K562 (cell line): ENCODE results near the gene CCDC92. TPM values are rescaled to one million over a fixed set of nuclear protein-coding genes. Genes with fewer than 3 reads are reported as not detected.

Experiments
- ETV5 ChIP-seq: sonication (generic); formaldehyde crosslinking; IDR thresholded peaks from 2 replicates; pipeline ENCODE4 v1.4.0; 2020; ENCODE audit warnings: low read depth, mild to moderate bottlenecking, missing genetic modification reagents
- FUS ChIP-seq: fragments of 200-400 bp; formaldehyde crosslinking; optimal IDR thresholded peaks from 2 replicates; pipeline ENCODE3; 2017; ENCODE audit warnings: low read depth, low read length
- HCFC1 ChIP-seq: IDR thresholded peaks from 2 replicates; pipeline ENCODE4 v1.6.1; 2012; ENCODE audit warnings: low read depth, low read length, improper control_type of control experiment
- KDM4B ChIP-seq, 2 experiments: fragments of 450-650 bp in 1 of 2; sonication (generic) in 1 of 2; IDR thresholded peaks; 2 replicates each; pipeline ENCODE4 v1.6.1; 2016 to 2017; ENCODE audit warnings: borderline replicate concordance in 2 of 2, antibody characterized with exemption in 1 of 2, low read depth in 1 of 2, mild to moderate bottlenecking in 1 of 2
- POLR2G ChIP-seq: fragments of 200-400 bp; formaldehyde crosslinking; IDR thresholded peaks from 2 replicates; pipeline ENCODE4 v1.6.1; 2017; ENCODE audit warnings: low read depth, mild to moderate bottlenecking, antibody characterized with exemption, low read length, moderate library complexity
- SMARCA5 ChIP-seq: fragments of 450-650 bp; IDR thresholded peaks from 2 replicates; pipeline ENCODE4 v1.6.1; 2016
- SP1 ChIP-seq: sonication (generic); formaldehyde crosslinking; IDR thresholded peaks from 2 replicates; pipeline ENCODE4 v1.8.1; 2022; ENCODE audit warnings: mild to moderate bottlenecking, missing genetic modification reagents
- TGIF2 ChIP-seq: sonication (generic); formaldehyde crosslinking; IDR thresholded peaks from 2 replicates; pipeline ENCODE4 v1.8.1; 2022; ENCODE audit warnings: mild to moderate bottlenecking, missing genetic modification reagents, moderate library complexity
- ZC3H8 ChIP-seq: fragments of 450-650 bp; IDR thresholded peaks from 2 replicates; pipeline ENCODE4 v1.6.1; 2017
- ZNF408 ChIP-seq: fragments of 250-450 bp; sonication (Bioruptor Pico); IDR thresholded peaks from 2 replicates; pipeline ENCODE4 v1.4.0; 2020; ENCODE audit warnings: low read depth, mild to moderate bottlenecking, moderate library complexity
- ZNF431 ChIP-seq: sonication (generic); formaldehyde crosslinking; IDR thresholded peaks from 2 replicates; pipeline ENCODE4 v1.8.0; 2022; ENCODE audit warnings: mild to moderate bottlenecking, missing genetic modification reagents
- polyA plus RNA-seq, 8 experiments: library from polyadenylated mRNA; depleted of rRNA in 4 of 8; stranded (reverse) in 5 of 8; unstranded in 3 of 8; fragments of >200 nt; fragmentation: Nextera tagmentation in 2 of 8; fragmentation: Illumina TruSeq in 1 of 8; extraction: Ambion mirVana in 2 of 8; extraction: Trizol in 1 of 8; gene quantifications; 2 replicates each; pipeline versions ENCODE4 v1.2.1 to v1.2.3, GENCODE V29; 2011 to 2014; ENCODE audit warnings: inconsistent platforms in 1 of 8, missing spikeins in 1 of 8
- total RNA-seq, 7 experiments: library from RNA; depleted of rRNA in 6 of 7; stranded (reverse); fragments of >200 nt in 6 of 7; fragmentation: Illumina TruSeq in 2 of 7; extraction: Trizol in 2 of 7; gene quantifications; 2 replicates each; pipeline versions ENCODE4 v1.2.1 to v1.2.3, GENCODE V29; 2011 to 2021; ENCODE audit warnings: low replicate concordance in 1 of 7
- TF ChIP-seq, protein P1 (sequence below): fragments of 450-650 bp; IDR thresholded peaks from 2 replicates; pipeline ENCODE4 v1.7.1; 2018; ENCODE audit warnings: mild to moderate bottlenecking, low read depth; ENCODE audit not compliant: partially characterized antibody
- TF ChIP-seq, protein P2 (sequence below): sonication (generic); formaldehyde crosslinking; IDR thresholded peaks from 2 replicates; pipeline ENCODE4 v1.8.0; 2022; ENCODE audit warnings: mild to moderate bottlenecking, missing genetic modification reagents
- TF ChIP-seq, protein P3 (sequence below): fragments of 450-650 bp; IDR thresholded peaks from 2 replicates; pipeline ENCODE4 v1.6.1; 2016; ENCODE audit warnings: antibody characterized with exemption
- TF ChIP-seq, protein P4 (sequence below), 2 experiments: IDR thresholded peaks; 2 replicates each; pipeline ENCODE4 v1.6.1; 2011; ENCODE audit warnings: borderline replicate concordance in 1 of 2, control low read depth in 1 of 2, low read depth in 1 of 2, low read length in 1 of 2, mild to moderate bottlenecking in 1 of 2, mixed read lengths in 1 of 2, moderate library complexity in 1 of 2; ENCODE audit not compliant: insufficient read depth in 1 of 2, insufficient read length in 1 of 2, poor library complexity in 1 of 2, severe bottlenecking in 1 of 2; ENCODE audit errors: extremely low read depth in 1 of 2
- TF ChIP-seq, protein P5 (sequence below), 2 experiments: fragments of 450-650 bp in 1 of 2; sonication (generic) in 1 of 2; formaldehyde crosslinking in 1 of 2; IDR thresholded peaks in 1 of 2; conservative IDR thresholded peaks in 1 of 2; 2 replicates each; pipeline versions ENCODE4 v1.6.1 to v1.8.1; 2016 to 2023; ENCODE audit warnings: mild to moderate bottlenecking in 2 of 2, moderate library complexity in 2 of 2, inconsistent platforms in 1 of 2, missing genetic modification reagents in 1 of 2

Gene CCDC92
- total and polyA plus RNA-seq, 9 of the 15 experiments (the other 6 are each of a cell fraction or from before 2014, with no cell fraction given) = 0.27 to 5.9 (median 2.1) TPM

DNA sequence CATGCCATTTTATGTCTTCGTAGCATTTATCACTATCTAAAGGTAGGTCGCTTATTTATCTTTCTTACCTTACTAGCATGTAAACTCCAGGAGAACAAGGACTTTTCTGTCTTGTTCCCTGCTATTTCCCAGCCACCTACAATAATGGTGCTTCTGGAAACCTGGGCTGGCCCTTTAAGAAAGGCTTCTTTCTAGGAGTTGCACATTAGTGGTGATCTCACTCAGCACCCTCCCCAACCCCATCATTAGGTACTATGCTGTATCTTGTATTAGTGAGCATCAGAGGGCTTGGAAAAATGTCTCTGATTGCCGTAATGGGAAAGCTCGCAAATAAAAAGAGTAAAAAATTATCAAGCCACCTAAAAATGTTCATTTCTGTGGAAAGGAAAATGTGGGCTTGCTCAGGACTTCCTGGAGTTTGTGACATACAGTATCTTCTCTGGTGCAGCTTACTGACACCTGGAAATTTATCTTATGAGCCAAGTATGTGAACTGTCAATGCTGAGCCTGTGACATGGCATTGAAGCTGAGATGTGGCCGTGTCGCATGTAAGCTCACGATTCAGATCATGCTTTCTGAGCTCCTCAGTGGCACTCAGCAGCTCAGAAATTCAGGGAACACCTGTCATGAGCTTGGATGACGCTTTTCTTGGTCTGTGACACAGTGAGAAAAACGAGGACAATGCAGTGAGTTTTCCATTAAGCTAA is 12.4 kb downstream of the CCDC92 start (continued):
- TF ChIP-seq, protein P1, sequence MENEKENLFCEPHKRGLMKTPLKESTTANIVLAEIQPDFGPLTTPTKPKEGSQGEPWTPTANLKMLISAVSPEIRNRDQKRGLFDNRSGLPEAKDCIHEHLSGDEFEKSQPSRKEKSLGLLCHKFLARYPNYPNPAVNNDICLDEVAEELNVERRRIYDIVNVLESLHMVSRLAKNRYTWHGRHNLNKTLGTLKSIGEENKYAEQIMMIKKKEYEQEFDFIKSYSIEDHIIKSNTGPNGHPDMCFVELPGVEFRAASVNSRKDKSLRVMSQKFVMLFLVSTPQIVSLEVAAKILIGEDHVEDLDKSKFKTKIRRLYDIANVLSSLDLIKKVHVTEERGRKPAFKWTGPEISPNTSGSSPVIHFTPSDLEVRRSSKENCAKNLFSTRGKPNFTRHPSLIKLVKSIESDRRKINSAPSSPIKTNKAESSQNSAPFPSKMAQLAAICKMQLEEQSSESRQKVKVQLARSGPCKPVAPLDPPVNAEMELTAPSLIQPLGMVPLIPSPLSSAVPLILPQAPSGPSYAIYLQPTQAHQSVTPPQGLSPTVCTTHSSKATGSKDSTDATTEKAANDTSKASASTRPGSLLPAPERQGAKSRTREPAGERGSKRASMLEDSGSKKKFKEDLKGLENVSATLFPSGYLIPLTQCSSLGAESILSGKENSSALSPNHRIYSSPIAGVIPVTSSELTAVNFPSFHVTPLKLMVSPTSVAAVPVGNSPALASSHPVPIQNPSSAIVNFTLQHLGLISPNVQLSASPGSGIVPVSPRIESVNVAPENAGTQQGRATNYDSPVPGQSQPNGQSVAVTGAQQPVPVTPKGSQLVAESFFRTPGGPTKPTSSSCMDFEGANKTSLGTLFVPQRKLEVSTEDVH = no peak
- no peak for TF ChIP-seq ETV5 (CRISPR knock-in tag)
- TF ChIP-seq ZNF408 (CRISPR knock-in tag) = no peak
- TF ChIP-seq, protein P2, sequence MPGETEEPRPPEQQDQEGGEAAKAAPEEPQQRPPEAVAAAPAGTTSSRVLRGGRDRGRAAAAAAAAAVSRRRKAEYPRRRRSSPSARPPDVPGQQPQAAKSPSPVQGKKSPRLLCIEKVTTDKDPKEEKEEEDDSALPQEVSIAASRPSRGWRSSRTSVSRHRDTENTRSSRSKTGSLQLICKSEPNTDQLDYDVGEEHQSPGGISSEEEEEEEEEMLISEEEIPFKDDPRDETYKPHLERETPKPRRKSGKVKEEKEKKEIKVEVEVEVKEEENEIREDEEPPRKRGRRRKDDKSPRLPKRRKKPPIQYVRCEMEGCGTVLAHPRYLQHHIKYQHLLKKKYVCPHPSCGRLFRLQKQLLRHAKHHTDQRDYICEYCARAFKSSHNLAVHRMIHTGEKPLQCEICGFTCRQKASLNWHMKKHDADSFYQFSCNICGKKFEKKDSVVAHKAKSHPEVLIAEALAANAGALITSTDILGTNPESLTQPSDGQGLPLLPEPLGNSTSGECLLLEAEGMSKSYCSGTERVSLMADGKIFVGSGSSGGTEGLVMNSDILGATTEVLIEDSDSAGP (CRISPR knock-in tag) = peak; percentile 38; the same call in 1 of the 2 replicates
- no peak for TF ChIP-seq ZC3H8
- TF ChIP-seq, protein P3, sequence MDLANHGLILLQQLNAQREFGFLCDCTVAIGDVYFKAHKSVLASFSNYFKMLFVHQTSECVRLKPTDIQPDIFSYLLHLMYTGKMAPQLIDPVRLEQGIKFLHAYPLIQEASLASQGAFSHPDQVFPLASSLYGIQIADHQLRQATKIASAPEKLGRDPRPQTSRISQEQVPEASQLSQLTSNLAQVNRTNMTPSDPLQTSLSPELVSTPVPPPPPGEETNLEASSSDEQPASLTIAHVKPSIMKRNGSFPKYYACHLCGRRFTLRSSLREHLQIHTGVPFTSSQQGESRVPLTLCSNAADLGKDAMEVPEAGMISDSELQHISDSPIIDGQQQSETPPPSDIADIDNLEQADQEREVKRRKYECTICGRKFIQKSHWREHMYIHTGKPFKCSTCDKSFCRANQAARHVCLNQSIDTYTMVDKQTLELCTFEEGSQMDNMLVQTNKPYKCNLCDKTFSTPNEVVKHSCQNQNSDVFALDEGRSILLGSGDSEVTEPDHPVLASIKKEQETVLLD = no peak
- TF ChIP-seq KDM4B (IDR thresholded peaks at IDR 0.05; ENCODE audit: borderline replicate concordance in 2 of 2, low read depth in 1 of 2) = no peak
- TF ChIP-seq ZNF431 (CRISPR knock-in tag) = no peak
- TF ChIP-seq, protein P4, sequence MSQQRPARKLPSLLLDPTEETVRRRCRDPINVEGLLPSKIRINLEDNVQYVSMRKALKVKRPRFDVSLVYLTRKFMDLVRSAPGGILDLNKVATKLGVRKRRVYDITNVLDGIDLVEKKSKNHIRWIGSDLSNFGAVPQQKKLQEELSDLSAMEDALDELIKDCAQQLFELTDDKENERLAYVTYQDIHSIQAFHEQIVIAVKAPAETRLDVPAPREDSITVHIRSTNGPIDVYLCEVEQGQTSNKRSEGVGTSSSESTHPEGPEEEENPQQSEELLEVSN (IDR thresholded peaks at IDR 0.05; ENCODE audit: borderline replicate concordance in 1 of 2, extremely low read depth in 1 of 2, insufficient read depth in 1 of 2, insufficient read length in 1 of 2, low read depth in 1 of 2, low read length in 1 of 2, poor library complexity in 1 of 2, severe bottlenecking in 1 of 2) = no peak
- no peak for TF ChIP-seq HCFC1
- TF ChIP-seq, protein P5, sequence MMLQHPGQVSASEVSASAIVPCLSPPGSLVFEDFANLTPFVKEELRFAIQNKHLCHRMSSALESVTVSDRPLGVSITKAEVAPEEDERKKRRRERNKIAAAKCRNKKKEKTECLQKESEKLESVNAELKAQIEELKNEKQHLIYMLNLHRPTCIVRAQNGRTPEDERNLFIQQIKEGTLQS (IDR thresholded peaks at IDR 0.05) = 0 out of 2 replicates have a peak, but pooled peaks have one; percentile 30
- TF ChIP-seq, protein P5 (CRISPR knock-in tag; conservative IDR thresholded peaks at IDR 0.05) = no peak
- TF ChIP-seq SMARCA5 = no peak
- TF ChIP-seq FUS = no peak
- no peak for TF ChIP-seq SP1 (CRISPR knock-in tag)
- no peak for TF ChIP-seq TGIF2 (CRISPR knock-in tag)
- TF ChIP-seq POLR2G = no peak
